OCI-LY7 (cell line): ENCODE data around the gene GLIS2.

Source experiments
- EZH2phosphoT487 ChIP-seq: fragments of 200-600 bp; sonication (generic); IDR thresholded peaks from 2 replicates; pipeline ENCODE4 v1.6.1; 2018; ENCODE audit warnings: low read depth, borderline replicate concordance, mild to moderate bottlenecking, mixed run types, antibody characterized with exemption, low read length, moderate library complexity, mixed read lengths
- TF ChIP-seq, protein P1 (sequence below): fragments of 200-600 bp; sonication (generic); conservative IDR thresholded peaks from 2 replicates; pipeline ENCODE4 v1.5.1; 2014; ENCODE audit warnings: mild to moderate bottlenecking, antibody characterized with exemption, low read length, moderate library complexity, mixed read lengths

DNA sequence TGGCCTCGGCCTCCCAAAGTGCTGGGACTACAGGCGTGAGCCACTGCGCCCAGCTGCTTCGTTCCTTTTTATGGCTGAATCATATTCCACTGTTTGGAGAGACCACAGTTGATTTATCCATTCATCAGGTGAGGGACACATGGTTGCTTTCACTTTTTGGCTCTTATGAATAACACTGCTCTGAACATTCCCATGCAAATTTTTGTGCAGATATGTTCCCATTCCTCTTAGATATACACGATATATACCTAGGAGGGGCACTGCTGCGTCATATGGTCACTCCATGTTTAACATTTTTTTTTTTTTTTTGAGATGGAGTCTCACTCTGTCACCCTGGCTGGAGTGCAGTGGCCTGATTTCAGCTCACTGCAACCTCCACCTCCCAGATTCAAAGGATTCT, 13.9 kb upstream of the GLIS2 start:
- TF ChIP-seq, protein P1, sequence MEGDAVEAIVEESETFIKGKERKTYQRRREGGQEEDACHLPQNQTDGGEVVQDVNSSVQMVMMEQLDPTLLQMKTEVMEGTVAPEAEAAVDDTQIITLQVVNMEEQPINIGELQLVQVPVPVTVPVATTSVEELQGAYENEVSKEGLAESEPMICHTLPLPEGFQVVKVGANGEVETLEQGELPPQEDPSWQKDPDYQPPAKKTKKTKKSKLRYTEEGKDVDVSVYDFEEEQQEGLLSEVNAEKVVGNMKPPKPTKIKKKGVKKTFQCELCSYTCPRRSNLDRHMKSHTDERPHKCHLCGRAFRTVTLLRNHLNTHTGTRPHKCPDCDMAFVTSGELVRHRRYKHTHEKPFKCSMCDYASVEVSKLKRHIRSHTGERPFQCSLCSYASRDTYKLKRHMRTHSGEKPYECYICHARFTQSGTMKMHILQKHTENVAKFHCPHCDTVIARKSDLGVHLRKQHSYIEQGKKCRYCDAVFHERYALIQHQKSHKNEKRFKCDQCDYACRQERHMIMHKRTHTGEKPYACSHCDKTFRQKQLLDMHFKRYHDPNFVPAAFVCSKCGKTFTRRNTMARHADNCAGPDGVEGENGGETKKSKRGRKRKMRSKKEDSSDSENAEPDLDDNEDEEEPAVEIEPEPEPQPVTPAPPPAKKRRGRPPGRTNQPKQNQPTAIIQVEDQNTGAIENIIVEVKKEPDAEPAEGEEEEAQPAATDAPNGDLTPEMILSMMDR, result no peak
- no peak for TF ChIP-seq EZH2phosphoT487
